Measurements from ENCODE around the gene TAAR9.
A peak's percentile ranks its signal among the peaks of the same experiment; 100 is the strongest.

Gene TAAR9, protein sequence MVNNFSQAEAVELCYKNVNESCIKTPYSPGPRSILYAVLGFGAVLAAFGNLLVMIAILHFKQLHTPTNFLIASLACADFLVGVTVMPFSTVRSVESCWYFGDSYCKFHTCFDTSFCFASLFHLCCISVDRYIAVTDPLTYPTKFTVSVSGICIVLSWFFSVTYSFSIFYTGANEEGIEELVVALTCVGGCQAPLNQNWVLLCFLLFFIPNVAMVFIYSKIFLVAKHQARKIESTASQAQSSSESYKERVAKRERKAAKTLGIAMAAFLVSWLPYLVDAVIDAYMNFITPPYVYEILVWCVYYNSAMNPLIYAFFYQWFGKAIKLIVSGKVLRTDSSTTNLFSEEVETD

DNA sequence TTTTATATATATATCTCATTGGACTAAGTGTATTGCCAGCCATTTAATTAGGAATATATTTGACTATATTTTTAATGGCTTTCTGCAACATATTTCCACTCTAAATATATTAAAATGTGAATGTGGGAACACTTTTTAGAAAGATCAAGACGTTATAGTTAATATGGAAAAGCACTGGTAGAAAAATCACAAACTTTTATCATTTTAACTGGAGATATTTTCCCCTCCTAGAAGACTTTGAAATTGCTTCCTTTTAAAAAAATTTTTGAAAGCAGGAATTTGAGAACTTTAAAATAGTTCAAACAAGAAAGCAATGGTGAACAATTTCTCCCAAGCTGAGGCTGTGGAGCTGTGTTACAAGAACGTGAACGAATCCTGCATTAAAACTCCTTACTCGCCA lies at the start of gene TAAR9:
TSS of gene TAAR9 (plus strand) at position 301 of the 400 bp plus-strand sequence. CDS start at position 314, 13 bp downstream.
- DNase-seq, result no peak

DNA sequence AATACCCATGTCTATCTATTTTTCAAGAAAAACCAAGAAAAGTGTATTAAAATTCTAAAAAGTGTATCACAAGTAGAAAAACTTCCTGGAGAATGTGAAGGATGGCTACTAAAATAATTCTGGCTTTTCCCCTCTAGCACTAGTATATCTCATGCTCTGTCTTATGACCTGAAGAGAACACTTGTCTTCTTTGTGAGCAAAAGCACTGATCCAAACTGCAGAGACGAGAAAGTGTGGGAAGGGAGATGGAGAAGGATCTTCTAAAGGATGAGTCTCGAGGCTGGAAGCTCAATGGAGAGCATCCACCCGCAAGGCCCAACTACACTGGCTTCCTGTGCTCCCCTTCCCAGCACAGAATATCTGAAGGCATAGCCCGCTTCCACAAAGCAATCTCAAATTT lies 48.7 kb upstream of the TAAR9 start:
- no peak for DNase-seq

DNA sequence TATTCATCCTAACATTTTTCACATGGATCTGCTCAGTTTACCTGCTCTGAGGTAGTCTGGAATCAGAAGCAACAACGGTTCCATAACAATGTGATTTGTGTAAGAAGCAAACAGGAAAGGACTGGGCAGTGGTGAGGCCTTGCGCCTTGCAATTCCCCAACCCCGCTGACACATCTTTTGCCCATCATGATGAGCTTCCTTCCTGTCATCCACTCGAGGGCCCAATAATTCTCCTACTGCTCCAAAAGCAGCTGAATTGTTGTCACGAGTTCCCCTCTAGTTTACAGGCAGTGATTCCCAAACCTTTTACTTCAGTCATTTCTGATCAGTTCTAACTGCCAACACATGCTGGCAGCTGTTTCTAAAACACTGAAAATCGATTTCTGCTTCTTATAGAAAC lies 48.1 kb upstream of the TAAR9 start:
- DNase-seq, result no peak

DNA sequence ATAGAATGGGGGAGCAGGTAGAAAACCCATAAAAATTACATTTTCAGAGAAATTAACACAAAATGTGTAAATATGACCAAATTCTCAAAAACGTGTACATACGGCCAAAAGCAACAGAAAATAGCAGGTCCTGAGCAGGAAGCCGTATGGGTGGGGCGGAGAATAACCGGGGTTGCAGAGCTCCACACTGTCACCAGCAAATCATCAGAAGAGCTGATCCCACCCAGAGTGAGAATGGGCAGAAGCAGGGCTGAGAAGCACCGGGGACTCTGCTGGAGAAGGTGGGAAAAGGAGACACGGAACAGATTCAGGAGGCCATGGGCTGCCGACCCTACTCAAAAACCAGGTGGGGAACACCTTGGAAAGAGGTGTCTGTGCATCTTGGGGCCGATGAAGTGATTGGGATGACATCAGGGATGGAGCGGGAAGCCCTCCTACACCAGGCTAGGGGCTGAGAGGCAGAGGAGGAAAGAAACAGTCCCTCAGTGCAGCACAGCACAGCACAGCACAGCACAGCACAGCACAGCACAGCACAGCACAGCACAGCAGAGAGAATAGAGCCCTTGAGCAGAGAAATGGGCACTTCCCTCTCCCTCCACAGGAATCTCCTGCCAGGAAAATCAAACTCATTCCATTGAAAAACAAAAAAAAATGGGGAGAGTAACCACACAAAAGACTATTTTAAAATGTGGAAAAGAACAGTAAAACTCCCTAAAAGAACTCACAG lies 47.4 kb upstream of the TAAR9 start:
- DNase-seq, result no peak

DNA sequence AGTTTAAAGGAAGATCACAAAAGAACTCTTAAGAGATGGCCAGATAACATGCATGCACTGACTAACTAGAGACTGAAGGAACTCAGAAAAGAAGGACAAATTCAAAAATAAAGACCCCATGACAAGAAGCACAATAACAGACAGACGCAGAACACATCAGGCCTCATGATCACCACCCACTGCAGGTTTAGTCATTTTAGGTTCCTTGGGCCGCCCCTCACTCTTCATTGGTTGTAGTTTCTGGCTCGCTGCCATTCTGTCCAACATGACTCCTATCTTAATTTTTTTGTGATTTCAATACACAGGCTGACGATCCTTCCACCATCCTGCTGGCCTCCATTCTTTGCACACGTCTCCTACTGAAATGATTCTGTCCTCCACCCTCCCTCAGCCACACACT lies 46.8 kb upstream of the TAAR9 start:
- no peak for DNase-seq

DNA sequence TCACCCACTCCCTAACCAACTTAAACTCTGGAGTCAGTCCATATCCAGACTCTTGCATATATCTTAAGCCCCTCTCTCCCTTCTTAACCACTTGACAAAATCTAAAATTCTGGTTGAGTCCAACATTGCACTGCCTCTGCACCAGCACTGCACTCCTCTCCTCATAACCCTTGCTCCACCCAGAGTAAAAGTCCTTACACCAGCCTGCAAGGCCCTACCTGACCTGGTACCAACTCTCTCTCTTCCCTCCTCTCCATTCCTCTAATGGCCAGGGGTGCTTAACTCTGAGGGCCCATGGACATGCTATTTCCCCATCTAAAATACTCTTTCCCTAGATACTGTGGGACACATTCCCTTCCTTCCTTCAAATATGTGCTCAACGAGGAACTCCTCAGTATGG lies 46.2 kb upstream of the TAAR9 start:
- DNase-seq, result no peak

DNA sequence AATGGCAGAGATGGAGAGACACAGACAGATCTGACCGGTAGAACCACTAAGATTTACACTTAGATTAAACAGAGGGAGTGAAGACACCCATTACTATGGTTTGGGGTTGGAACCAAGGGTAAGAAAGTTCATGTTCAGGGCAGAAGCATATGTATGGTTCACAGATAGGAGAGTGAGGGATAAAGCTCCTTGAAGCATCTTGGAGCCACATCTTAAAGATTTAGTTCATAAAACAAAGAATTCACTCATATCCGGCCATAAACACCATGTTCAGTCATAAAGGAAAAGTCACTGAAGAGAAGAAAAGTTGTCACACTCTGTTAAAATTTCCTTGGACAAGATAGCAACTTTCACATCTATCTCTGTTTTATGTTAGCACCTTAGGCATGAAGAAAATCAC lies 43.1 kb upstream of the TAAR9 start:
- no peak for DNase-seq

DNA sequence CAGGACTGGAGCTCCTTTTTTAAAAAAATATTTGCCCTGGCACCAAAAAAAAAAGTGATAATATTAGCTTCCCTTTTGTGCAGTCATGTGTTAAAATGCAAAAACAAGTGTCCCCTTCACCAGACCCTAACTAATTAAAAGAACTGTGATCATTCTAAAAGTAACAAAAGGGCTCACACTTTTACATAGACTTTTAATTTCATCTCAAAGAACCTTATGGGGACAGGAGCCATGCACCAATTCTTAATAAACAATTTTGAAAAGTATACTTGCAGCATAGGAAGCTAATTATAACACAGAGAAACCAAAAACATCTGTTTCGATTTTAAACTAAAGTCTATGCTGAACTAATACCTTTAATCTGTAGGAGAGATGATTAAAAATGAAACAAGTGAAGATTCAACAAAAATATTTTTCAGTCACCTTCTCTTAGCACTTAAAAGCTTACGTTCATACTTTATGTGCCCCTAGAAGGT lies 42.4 kb upstream of the TAAR9 start:
- no peak for DNase-seq

DNA sequence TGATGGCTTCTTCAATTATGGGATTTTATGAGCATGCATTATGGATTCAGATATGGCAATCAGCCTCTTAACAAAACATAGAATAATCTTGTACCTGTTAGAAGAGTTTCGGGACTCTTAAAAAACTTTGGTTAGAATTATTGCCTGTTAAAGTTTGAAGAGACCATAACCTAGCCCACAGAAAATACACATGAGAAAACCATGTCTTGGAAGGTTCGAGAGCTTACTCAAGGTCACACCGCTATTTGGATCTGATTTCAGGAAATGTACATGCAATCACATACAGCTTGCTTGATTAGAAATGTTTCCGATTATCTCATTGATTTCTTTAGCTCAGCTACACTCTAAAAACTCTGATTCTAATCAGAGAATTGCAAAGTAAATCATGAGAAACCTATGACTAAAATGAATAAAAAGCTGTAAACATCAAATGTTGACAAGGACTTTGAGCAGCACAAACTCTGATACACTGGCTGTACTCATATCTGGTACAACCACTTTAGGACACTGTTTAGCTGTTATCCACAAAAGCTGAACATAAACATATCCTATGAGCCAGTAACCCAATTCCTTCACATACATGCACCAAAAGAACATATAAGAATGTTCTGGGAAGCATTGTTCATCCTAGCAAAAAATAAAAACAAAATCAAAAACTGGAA lies 41.4 kb upstream of the TAAR9 start:
- no peak for DNase-seq

DNA sequence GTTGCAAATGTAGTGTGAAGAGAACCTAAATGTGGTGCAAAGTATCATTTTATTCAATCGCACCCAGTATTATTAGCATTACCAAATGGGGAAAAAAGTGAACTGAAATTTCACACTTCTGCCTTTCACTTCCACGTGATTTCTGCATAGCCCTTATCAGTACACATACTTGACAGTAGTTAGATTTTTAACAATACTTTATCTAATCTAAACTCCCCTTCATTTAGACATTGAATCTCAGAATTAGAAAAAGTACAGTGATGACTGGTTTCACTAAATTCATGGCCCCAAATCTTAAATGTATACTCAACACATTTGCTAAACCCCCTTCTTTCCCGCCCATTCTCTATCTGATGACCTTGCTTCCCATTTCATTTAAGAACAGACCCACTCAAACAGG lies 39.4 kb upstream of the TAAR9 start:
- no peak for DNase-seq

DNA sequence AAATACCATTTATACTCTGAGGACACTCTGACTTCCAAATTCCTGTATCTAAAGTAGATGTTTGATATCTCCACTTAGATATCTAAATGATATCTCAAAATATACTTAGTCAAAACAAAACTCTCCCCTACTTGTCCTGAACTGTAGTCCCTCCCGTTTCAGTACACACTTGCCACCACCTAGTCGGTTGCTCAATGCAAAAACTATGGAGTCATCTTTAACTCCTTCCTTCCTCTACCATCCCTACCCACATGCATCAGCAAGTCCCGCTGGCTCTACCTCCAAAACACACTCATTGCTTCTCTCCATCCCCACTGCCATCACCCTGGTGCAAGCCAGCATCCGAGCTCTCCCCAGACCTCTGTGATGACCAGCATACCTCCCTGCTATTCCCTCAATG lies 38.3 kb upstream of the TAAR9 start:
- no peak for DNase-seq

DNA sequence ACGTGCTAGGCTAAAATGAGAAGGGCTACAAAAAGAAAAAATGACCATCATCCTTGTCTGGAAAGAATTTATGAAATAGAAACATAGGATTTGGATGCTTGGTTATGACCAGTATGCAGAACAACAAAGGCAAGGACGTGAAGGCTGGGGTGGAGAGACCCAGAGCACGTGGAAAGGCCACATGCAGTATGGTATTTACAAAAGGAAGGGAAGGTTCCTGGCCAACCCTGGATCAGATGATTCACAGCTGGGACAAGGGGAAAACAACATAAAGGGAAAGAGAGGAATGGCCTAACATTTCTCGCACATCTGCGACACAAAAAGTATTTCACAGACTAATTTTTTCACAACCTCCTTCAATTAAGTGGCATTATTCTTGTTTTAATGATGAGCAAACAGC lies 33.3 kb upstream of the TAAR9 start:
- no peak for DNase-seq

DNA sequence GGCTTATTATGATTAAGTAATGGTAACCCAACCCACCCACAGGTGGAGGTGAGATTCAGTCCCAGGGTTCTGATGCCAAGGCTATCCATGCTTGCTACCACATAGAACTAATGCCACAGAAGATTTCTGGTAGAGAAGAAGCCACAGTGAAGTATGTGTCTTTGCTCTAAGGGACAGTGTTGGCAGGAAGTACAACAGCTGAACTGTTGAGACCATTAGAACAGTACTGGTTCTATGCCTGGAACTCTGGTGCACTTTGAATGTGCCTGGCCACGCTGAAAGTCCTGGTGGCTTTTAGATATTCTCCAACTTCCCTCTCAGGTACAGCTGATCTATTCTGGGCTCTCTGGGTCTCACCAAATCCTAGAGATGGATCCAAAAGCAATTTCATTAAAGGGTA lies 32.9 kb upstream of the TAAR9 start:
- no peak for DNase-seq

DNA sequence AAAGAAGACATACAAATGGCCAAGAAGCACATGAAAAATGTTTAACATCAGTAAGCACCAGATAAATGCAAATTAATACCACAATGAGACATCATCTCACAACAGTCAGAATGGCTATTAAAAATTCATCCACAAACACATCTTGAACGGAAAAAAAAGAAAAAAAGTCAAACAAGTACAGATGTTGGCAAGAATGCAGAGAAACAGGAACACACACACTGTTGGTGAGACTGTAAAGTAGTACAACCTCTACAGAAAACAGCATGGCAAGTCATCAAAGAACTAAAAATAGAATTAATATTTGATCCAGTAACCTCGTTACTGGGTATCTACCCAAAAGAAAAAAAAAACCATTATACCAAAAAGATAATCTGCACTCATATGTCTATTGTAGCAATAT lies 31.6 kb upstream of the TAAR9 start:
- DNase-seq, result no peak

DNA sequence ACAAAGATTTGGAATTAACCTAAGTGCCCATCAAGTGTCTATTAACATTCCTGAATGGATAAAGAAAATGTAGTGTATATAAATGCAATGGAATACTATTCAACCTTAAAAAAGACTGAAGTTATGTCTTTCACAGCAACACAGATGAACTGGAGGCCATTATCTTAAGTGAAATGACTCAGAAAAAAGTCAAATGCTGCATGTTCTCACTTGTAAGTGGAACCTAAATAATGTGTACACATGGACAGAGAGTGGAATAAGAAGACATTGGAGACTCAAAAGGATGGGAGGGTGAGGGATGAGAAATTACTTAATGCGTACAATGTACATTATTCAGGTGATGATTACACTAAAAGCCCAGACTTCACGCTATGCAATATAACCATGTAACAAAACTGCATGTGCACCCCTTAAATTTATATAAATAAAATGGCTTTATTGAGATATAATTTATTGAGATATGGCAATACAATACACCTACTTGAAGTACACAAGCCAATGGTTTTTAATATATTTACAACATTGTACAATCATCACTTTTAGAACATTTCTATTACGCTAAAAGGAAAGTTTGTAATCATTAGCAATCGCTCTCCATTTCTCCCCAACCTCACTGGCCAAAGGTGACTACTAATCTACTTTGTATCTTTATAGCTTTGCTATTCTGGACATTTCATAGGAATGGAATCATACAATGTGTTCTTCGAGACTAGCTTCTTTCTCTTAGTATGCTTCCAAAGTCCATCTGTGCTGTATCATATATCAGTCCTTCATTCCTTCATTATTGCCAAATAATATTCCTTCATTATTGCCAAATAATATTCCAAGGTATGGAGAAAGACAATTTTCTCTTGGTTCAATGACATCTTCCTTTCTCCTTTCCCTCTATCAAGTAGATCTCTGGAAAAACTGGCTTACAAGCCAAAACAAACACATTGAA lies 30.9 kb upstream of the TAAR9 start:
- DNase-seq, result no peak

DNA sequence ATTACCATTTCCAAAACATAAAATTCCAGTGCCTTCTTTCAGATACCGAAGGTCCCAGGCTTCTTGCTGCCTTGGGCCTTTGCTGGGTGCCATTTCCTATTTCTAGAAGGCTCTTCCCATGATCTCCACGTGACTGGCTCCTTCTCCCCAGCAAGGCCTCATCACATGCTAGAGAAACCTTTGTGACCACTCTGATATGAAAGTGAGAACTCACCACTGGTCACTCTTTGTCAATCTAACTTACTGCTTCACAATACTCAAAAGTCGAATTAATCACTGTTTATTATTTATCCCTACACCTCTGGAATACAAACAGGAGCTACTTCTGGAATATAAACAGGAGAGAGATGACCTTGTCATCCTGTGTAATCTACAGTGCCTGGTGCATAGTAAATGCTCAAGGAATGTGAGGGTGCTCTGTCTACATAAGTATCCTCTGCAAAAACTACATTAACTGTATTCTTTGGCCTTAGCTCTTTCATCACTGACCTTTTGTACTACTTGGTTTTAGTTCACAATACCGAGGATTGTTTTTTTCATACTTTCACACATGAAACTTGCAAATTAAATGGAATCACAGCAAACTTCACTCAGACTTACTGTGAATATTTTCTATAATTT lies 26.8 kb upstream of the TAAR9 start:
- DNase-seq, result no peak

DNA sequence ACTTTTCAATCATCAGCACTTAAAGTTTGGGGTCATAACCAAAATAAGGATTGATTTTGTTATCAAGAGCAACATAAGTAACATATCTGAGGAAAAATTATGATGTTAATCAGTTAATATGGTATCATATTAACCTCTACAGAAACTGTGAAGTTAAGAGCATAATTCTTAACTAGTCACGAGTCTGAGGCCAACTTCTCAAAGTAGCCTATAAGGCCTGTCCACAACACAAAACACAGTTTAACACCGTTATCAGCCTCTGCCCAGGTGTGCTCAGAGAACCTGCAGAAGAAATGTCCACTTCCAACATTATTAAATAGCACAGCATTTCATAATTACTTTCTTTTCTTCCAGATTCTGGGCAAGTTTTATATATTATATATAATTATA lies 26.3 kb upstream of the TAAR9 start:
- DNase-seq, result no peak

DNA sequence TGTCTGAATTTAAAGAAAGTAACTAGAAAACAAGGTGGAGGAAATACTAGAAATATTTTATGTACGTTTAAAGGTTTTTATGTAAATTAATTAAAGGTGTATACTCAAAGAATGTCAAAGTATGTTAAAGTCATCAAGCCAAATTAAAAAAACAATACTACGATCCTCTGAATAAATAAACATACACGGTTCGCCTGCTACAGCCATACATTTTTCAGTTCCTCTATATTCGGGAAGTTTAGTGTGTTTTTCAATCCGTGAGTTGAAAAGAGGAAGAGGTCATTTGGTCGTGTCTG lies 25.8 kb upstream of the TAAR9 start:
- DNase-seq, result no peak

DNA sequence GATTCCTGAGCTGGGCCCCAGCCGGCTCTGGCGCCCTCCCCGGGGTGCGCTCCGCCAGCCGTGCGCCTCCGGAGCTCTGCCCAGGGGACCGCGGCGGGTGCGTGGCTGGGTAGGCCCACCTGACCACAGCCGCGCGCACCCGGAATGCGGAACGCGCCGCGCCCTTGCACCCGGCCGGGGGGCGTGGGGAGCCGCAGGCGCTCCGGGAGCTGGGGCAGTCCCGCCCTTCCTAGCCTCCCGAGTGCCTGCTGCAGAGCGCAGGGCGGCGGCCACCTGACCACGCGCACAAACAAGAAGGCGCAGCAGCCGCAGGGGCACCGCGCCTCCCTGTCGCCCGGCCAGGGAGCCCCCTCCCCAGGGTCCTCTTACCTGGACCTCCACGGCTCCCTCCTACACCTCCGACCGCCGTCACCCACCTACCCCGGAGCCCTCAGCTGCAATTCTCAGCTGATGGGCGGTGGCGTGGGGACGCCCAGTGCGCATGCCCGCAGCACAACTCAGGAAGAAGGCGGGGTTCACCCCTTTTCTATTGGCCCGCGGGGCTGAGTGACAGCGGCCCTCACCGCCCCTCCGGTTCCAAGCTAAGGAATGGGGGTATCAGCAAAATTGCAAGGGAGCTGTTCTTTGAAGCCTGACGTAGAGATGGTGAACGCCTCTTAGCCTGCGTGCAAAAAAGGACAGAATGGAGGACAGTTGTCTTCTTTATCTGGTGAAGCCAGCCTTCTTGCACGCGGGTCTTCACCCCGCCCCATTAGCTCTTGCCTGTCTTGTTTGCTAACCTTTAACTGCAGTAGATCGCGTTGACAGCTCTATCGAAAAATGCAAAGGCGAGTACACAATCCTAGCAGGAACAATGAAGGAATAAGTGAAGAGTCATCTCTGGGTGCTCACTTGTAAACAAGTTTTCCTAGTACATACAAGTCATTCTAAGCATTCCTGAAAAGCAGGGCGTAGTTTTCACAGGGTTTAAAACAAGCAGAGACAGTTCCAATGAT lies 25.1 kb upstream of the TAAR9 start, which contains the start of gene STX7:
TSS of gene STX7 (minus strand) at position 479 of the 995 bp plus-strand sequence. CDS start 9,586 bp downstream, outside the sequence.
- DNase-seq, result peak; percentile 70

DNA sequence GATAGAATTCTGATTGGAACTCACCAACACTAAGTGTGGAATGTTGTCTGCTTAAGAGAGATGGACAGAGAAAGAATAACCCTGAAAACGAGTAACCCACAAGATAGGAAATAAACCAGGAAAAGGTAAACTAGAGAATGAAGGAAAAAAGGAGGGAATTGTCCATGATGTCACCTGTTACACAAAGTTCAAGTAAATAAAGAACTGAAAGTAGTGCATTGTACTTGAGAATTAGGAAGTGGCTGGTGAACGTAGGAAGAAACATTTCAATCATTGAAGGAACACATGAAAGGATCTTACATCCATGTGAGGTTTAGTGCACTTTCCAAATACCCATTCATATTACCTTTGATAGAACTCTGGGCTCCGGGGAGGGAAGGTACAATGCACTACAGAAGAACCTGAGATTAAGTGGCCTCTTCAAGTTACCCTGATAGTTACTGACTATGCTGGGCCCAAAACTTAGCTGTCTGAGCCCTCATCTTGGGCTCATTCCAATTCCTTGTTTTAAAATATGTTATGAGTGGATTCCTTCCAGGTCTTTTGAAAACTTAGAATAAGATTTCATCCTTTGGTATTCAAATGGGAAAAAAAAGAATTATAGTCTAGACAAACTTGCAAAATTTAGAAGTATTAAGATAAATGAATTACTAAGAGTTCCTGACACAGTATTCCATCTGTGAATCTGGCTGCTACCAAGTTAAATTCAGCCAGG lies 24.1 kb upstream of the TAAR9 start:
- DNase-seq, result no peak

Data from 8988T (cell line).